GM12874 (cell line): ENCODE data around the gene PPEF1.

ENCODE experiments used
- CTCF ChIP-seq: IDR thresholded peaks from 2 replicates; pipeline ENCODE4 v1.5.1; 2011; ENCODE audit warnings: low read depth, mild to moderate bottlenecking, control low read depth, low read length, moderate library complexity; ENCODE audit not compliant: insufficient read depth

The PPEF1 gene

GRCh38 chrX:18753631-18754030 is 46.2 kb downstream of the PPEF1 start:
- no peak for TF ChIP-seq CTCF

- TF ChIP-seq CTCF = no peak
Measured at GRCh38 chrX:18755651-18756050, 48.2 kb downstream of the PPEF1 start.

GRCh38 chrX:18757956-18758932 is 50.8 kb downstream of the PPEF1 start:
- no peak for TF ChIP-seq CTCF

DNA sequence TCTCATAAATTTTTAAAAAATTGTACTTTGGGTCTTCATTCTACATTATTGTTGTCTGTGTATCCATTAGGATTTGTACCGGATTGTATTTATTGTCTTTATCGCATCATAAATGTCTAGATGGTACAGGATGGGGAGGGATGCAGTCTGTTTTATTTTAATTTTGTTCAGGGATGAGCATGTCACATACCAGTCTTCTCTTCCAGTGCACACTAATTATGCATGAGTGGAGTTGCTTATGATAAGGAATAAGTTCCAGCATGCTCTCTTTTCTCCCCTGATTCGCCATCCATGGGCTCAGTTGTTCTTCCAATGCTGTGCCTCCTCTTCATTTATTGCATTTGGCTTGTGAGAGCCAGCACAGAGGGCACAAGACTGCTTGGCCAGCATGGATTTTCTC is 54.3 kb downstream of the PPEF1 start:
- TF ChIP-seq CTCF = no peak

- TF ChIP-seq CTCF = no peak
Measured at GRCh38 chrX:18769364-18769763, 61.9 kb downstream of the PPEF1 start.

- TF ChIP-seq CTCF = no peak
Measured at GRCh38 chrX:18769812-18770573, 62.5 kb downstream of the PPEF1 start.

DNA sequence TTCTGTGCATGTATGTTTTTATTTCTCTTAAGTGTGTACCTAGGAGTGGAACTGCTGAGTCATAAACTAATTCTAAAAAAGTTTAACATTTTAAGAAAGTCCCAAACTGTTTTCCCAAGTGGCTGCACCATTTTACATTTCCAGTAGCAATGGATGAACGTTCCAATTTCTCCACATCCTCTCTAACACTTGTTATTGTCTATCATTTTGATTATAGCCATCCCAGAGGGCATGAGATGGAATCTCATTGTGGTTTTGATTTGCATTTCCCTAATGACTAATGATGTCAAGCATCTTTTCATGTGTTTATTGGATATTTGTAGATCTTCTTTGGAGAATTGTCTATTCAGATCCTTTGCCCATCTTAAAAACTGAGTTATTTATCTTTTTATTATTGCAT is 82.5 kb downstream of the PPEF1 start:
- no peak for TF ChIP-seq CTCF
